NOMO-1 (cell line): ENCODE data around the gene FGF12.

Source experiments
- DNase-seq, 2 experiments: peaks; one replicate each; lab custom pipeline; 2025; ENCODE audit not compliant: unreplicated experiment in 2 of 2; lab: John Stamatoyannopoulos, UW

FGF12 gene

GRCh38 chr3:192219926-192220325 lies 507.4 kb downstream of the FGF12 start:
- no peak for DNase-seq

GRCh38 chr3:192216067-192216466 lies 511.3 kb downstream of the FGF12 start:
- no peak for DNase-seq

GRCh38 chr3:192212979-192213378 lies 514.4 kb downstream of the FGF12 start:
- no peak for DNase-seq

GRCh38 chr3:192212335-192212734 lies 515.0 kb downstream of the FGF12 start:
- DNase-seq, result no peak

GRCh38 chr3:192207651-192208050 lies 519.7 kb downstream of the FGF12 start:
- no peak for DNase-seq

- no peak for DNase-seq
These were observed 520.1 kb downstream of the FGF12 start for GRCh38 chr3:192207239-192207638.

- DNase-seq, result no peak
These were observed 533.3 kb downstream of the FGF12 start for GRCh38 chr3:192194085-192194484.

- DNase-seq, result peak in 1 of 2 experiments; percentile 43
These were observed 539.0 kb downstream of the FGF12 start for GRCh38 chr3:192188218-192188835.

GRCh38 chr3:192187485-192188051 lies 539.8 kb downstream of the FGF12 start:
- no peak for DNase-seq

- DNase-seq, result no peak
These were observed 540.8 kb downstream of the FGF12 start for GRCh38 chr3:192186498-192186897.

GRCh38 chr3:192186045-192186444 lies 541.3 kb downstream of the FGF12 start:
- no peak for DNase-seq

GRCh38 chr3:192183109-192183508 lies 544.2 kb downstream of the FGF12 start:
- no peak for DNase-seq

- DNase-seq, result no peak
These were observed 546.2 kb downstream of the FGF12 start for GRCh38 chr3:192181151-192181550.

GRCh38 chr3:192177383-192177782 lies 550.0 kb downstream of the FGF12 start:
- no peak for DNase-seq

- DNase-seq, result no peak
These were observed 553.1 kb downstream of the FGF12 start for GRCh38 chr3:192174283-192174682.

GRCh38 chr3:192171213-192171612 lies 556.1 kb downstream of the FGF12 start:
- DNase-seq, result no peak

GRCh38 chr3:192170659-192171058 lies 556.7 kb downstream of the FGF12 start:
- DNase-seq, result no peak

- DNase-seq, result no peak
These were observed 557.3 kb downstream of the FGF12 start for GRCh38 chr3:192170031-192170430.

- no peak for DNase-seq
These were observed 557.9 kb downstream of the FGF12 start for GRCh38 chr3:192169332-192169915.

GRCh38 chr3:192168202-192168601 lies 559.1 kb downstream of the FGF12 start:
- no peak for DNase-seq

GRCh38 chr3:192165552-192165951 lies 561.8 kb downstream of the FGF12 start:
- no peak for DNase-seq

- DNase-seq, result no peak
These were observed 565.7 kb downstream of the FGF12 start for GRCh38 chr3:192161661-192162060.
